ENCODE results near the gene CPED1. TPM values are rescaled to one million over a fixed set of nuclear protein-coding genes. Genes with fewer than 3 reads are reported as not detected.

The CPED1 gene
- total RNA-seq = under 1 TPM in 1 of 2 experiments, not detected in 1; 0.17 TPM

- no peaks in the 10 kb centered on the region for H3K36me3 Mint-ChIP-seq (ENCODE audit: low read depth)
- H3K27me3 Mint-ChIP-seq = peaks cover 47% of the 10 kb centered on the region
- H3K4me3 Mint-ChIP-seq = peak within 1 kb of the TSS; percentile 67
- DNase-seq = peak; percentile 12
- H3K9me3 Mint-ChIP-seq = no peaks in the 10 kb centered on the region
- peaks cover 19% of the 10 kb centered on the region for H3K4me1 Mint-ChIP-seq
- ChIA-PET CTCF (interaction anchor here (0.7 to 2.2 kb wide), 7 partner anchors 10 to 126 kb away, joined by 3 to 11 read pairs (median 4); partner anchors contain the start of gene ING3), POLR2A (no interaction called here)
- H3K27ac Mint-ChIP-seq = no peak within 1 kb of the TSS
Measured at GRCh38 chr7:120988591-120989256, at the start of gene CPED1. Gene CPED1 (plus strand): TSS chr7:120988711. CDS start chr7:120989622, 911 bp downstream.

- peaks cover 8% of the 10 kb centered on the region for H3K27me3 Mint-ChIP-seq
- H3K4me1 Mint-ChIP-seq = no peaks in the 10 kb centered on the region
- ChIA-PET POLR2A (no interaction called here), CTCF (no interaction called here)
- no peak for DNase-seq
- H3K4me3 Mint-ChIP-seq = no peak overlapping the region
- H3K36me3 Mint-ChIP-seq (ENCODE audit: low read depth) = no peaks in the 10 kb centered on the region
- no peaks in the 10 kb centered on the region for H3K9me3 Mint-ChIP-seq
- H3K27ac Mint-ChIP-seq = no peak overlapping the region
Measured at GRCh38 chr7:120939345-120939744, 49.2 kb upstream of the CPED1 start.

GRCh38 chr7:120941064-120941463 is 47.4 kb upstream of the CPED1 start:
- CTCF ChIA-PET = interaction anchor here (0.5 kb wide), 1 partner anchor 406 kb away, joined by 3 read pairs; no protein-coding TSS in a partner anchor
- peaks cover 8% of the 10 kb centered on the region for H3K27me3 Mint-ChIP-seq
- POLR2A ChIA-PET = no interaction called here
- H3K4me1 Mint-ChIP-seq = no peaks in the 10 kb centered on the region
- no peaks in the 10 kb centered on the region for H3K36me3 Mint-ChIP-seq (ENCODE audit: low read depth)
- no peak overlapping the region for H3K27ac Mint-ChIP-seq
- no peak for DNase-seq
- H3K4me3 Mint-ChIP-seq = no peak overlapping the region
- no peaks in the 10 kb centered on the region for H3K9me3 Mint-ChIP-seq

GRCh38 chr7:120941856-120942255 is 46.7 kb upstream of the CPED1 start:
- ChIA-PET POLR2A (no interaction called here), CTCF (no interaction called here)
- H3K27ac Mint-ChIP-seq = no peak overlapping the region

GRCh38 chr7:120942861-120943260 is 45.6 kb upstream of the CPED1 start:
- Mint-ChIP-seq H3K36me3 (ENCODE audit: low read depth) (no peaks in the 10 kb centered on the region), H3K27ac (no peak overlapping the region), H3K9me3 (no peaks in the 10 kb centered on the region), H3K4me3 (no peak overlapping the region), H3K27me3 (peaks cover 12% of the 10 kb centered on the region), H3K4me1 (no peaks in the 10 kb centered on the region)
- DNase-seq = no peak
- POLR2A ChIA-PET = no interaction called here
- CTCF ChIA-PET = no interaction called here

More at GRCh38 chr7:120941856-120942255, 46.7 kb upstream of the CPED1 start:
- Mint-ChIP-seq H3K27me3 (peaks cover 12% of the 10 kb centered on the region), H3K4me3 (no peak overlapping the region), H3K4me1 (no peaks in the 10 kb centered on the region), H3K36me3 (ENCODE audit: low read depth) (no peaks in the 10 kb centered on the region), H3K9me3 (no peaks in the 10 kb centered on the region)
- no peak for DNase-seq

GRCh38 chr7:120944826-120945562 is 43.5 kb upstream of the CPED1 start:
- peaks cover 12% of the 10 kb centered on the region for H3K4me1 Mint-ChIP-seq
- no peak for DNase-seq
- no peaks in the 10 kb centered on the region for H3K9me3 Mint-ChIP-seq
- H3K27ac Mint-ChIP-seq = no peak overlapping the region
- H3K27me3 Mint-ChIP-seq = peaks cover 12% of the 10 kb centered on the region
- POLR2A ChIA-PET = no interaction called here
- H3K4me3 Mint-ChIP-seq = no peak overlapping the region
- H3K36me3 Mint-ChIP-seq (ENCODE audit: low read depth) = peaks cover 2% of the 10 kb centered on the region
- CTCF ChIA-PET = no interaction called here

- Mint-ChIP-seq H3K36me3 (ENCODE audit: low read depth) (peaks cover 9% of the 10 kb centered on the region), H3K4me1 (peaks cover 22% of the 10 kb centered on the region), H3K9me3 (no peaks in the 10 kb centered on the region), H3K4me3 (no peak overlapping the region), H3K27ac (no peak overlapping the region), H3K27me3 (peaks cover 7% of the 10 kb centered on the region)
- no peak for DNase-seq
- ChIA-PET CTCF (no interaction called here), POLR2A (no interaction called here)
Measured at GRCh38 chr7:120947980-120948379, 40.5 kb upstream of the CPED1 start.

- peak overlapping the region; percentile 88 for H3K4me3 Mint-ChIP-seq
- CTCF ChIA-PET = no interaction called here
- peaks cover 22% of the 10 kb centered on the region for H3K4me1 Mint-ChIP-seq
- H3K36me3 Mint-ChIP-seq (ENCODE audit: low read depth) = peaks cover 11% of the 10 kb centered on the region
- peak overlapping the region; percentile 99 for H3K27ac Mint-ChIP-seq
- peaks cover 4% of the 10 kb centered on the region for H3K27me3 Mint-ChIP-seq
- POLR2A ChIA-PET = no interaction called here
- no peaks in the 10 kb centered on the region for H3K9me3 Mint-ChIP-seq
- DNase-seq = no peak
Measured at GRCh38 chr7:120949393-120949911, 39.1 kb upstream of the CPED1 start.

GRCh38 chr7:120949998-120950538 is 38.4 kb upstream of the CPED1 start:
- ChIA-PET POLR2A (no interaction called here), CTCF (interaction anchor here (0.6 to 2.0 kb wide), 3 partner anchors 37 to 152 kb away, joined by 3 to 11 read pairs (median 5); no protein-coding TSS in a partner anchor)
- DNase-seq = no peak
- Mint-ChIP-seq H3K4me3 (peak overlapping the region; percentile 88), H3K4me1 (peaks cover 24% of the 10 kb centered on the region), H3K27ac (peak overlapping the region; percentile 99), H3K9me3 (no peaks in the 10 kb centered on the region), H3K36me3 (ENCODE audit: low read depth) (peaks cover 14% of the 10 kb centered on the region), H3K27me3 (peaks cover 4% of the 10 kb centered on the region)

- peaks cover 17% of the 10 kb centered on the region for H3K36me3 Mint-ChIP-seq (ENCODE audit: low read depth)
- H3K27ac Mint-ChIP-seq = peak within 1 kb of the TSS; percentile 99
- H3K27me3 Mint-ChIP-seq = peaks cover 4% of the 10 kb centered on the region
- H3K4me3 Mint-ChIP-seq = peak within 1 kb of the TSS; percentile 88
- DNase-seq = peak; percentile 98
- CTCF ChIA-PET = interaction anchor here (0.6 to 2.0 kb wide), 4 partner anchors 16 to 152 kb away, joined by 3 to 11 read pairs (median 4); no protein-coding TSS in a partner anchor
- H3K9me3 Mint-ChIP-seq = no peaks in the 10 kb centered on the region
- POLR2A ChIA-PET = interaction anchor here (0.6 to 0.7 kb wide), 2 partner anchors 20 to 29 kb away, joined by 3 to 4 read pairs; no protein-coding TSS in a partner anchor
- peaks cover 27% of the 10 kb centered on the region for H3K4me1 Mint-ChIP-seq
Measured at GRCh38 chr7:120950539-120951308, 37.8 kb upstream of the CPED1 start, which contains the start of gene ING3. Gene ING3 (plus strand): TSS chr7:120950777. CDS start chr7:120950897, 120 bp downstream.

- CTCF ChIA-PET = interaction anchor here (1.3 to 2.0 kb wide), 2 partner anchors 15 to 36 kb away, joined by 3 to 11 read pairs; no protein-coding TSS in a partner anchor
- Mint-ChIP-seq H3K36me3 (ENCODE audit: low read depth) (peaks cover 19% of the 10 kb centered on the region), H3K4me3 (peak overlapping the region; percentile 88), H3K27ac (peak overlapping the region; percentile 99), H3K9me3 (no peaks in the 10 kb centered on the region), H3K4me1 (peaks cover 27% of the 10 kb centered on the region), H3K27me3 (peaks cover 1% of the 10 kb centered on the region)
- no peak for DNase-seq
- POLR2A ChIA-PET = interaction anchor here (0.6 kb wide), 1 partner anchor 28 kb away, joined by 4 read pairs; no protein-coding TSS in a partner anchor
Measured at GRCh38 chr7:120951309-120951699, 37.2 kb upstream of the CPED1 start.

- peak overlapping the region; percentile 99 for H3K27ac Mint-ChIP-seq
- DNase-seq = no peak
- peaks cover 20% of the 10 kb centered on the region for H3K36me3 Mint-ChIP-seq (ENCODE audit: low read depth)
- no peaks in the 10 kb centered on the region for H3K9me3 Mint-ChIP-seq
- CTCF ChIA-PET = interaction anchor here (1.3 to 2.0 kb wide), 2 partner anchors 15 to 35 kb away, joined by 3 to 11 read pairs; no protein-coding TSS in a partner anchor
- no peaks in the 10 kb centered on the region for H3K27me3 Mint-ChIP-seq
- POLR2A ChIA-PET = no interaction called here
- peak overlapping the region; percentile 88 for H3K4me3 Mint-ChIP-seq
- H3K4me1 Mint-ChIP-seq = peaks cover 27% of the 10 kb centered on the region
Measured at GRCh38 chr7:120951826-120952225, 36.7 kb upstream of the CPED1 start.
